HG03571 (cell line): ENCODE measurements around the gene MYH9.

Experiments used
- ATAC-seq: cut with Tn5 transposase; IDR thresholded peaks from one replicate; pipeline ENCODE4 v1.9.1; 2021; ENCODE audit not compliant: unreplicated experiment

The MYH9 gene

DNA sequence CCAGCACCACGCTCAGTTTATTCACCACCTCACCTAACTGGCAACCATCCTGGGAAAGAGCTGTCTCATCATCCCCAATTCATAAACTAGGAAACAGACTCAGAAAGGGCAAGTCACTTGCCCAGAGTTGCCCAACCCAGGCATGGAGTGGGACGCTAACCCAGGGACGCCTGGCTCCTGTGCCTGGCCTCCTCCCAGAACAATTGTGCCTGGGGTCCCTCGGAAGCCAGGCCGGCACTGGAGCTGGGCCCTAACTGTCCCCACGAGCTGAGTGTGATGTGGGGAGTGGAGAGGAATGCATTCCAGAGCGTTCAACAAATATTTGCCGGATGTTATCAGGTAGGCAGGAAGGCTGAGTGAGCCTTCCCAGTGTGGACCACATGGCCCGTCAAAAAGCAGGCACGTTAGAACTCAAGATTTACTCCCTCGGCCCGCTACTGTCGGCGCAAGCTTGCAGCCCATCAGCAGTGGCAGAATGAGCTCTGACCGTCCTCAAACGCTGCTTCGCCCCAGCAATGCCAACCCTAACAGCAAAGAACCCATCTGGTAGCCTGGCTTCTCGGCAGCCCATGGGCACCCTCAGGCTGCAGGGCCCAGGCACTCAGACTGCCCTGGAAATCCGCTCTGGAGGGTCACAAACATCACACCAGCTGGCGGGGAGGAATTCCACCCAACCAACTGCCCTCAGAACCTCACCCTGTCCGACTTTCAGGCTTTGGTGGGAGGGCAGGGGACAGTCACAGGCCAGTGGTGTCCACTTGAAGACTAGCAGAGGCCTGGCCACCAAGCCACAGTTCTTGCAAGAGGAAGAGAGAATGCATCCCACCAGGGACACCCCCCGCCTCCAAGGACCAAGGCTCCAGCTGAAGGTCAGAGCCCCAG lies 35.6 kb downstream of the MYH9 start:
- no peak for ATAC-seq

DNA sequence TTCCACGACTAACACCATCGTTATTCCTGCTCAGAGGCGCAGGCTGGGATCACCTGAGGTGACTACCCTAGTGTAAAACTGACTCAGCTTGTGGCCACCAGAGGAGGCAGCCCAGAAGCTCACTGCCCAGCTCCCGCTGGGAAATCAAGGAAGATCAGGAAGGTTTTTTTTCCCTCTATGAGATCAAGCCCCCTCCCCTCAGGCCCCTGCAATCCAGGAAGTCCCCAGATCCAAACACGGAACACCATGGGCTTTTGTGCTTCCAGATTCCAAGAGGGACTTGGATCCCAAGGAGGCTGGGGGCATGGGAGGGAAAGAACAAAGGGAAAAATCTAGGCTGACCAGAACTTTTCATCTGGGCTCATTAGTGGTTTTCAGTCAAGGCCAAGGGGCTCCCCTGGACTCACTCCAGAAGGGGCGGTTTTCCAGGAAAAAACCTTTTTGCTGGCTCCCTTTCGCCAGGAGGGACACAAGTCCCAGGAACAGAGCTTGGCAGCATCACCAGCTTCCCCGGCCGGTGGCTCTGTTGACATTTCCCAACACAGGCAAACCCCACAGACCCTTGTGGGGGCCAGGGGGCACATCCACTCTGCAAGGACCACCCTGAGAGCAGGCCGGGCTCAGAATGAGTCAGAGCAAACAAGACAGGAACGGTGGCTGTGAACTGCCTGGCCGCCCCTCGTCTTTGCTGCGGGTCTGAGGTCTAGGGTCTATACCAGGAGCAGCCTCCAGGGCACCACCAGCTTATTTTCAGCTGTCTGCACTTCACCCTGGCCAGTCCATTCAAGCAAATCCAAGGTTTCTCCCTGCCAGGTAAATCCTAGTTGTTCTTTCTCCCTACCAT lies 36.8 kb downstream of the MYH9 start:
- no peak for ATAC-seq

DNA sequence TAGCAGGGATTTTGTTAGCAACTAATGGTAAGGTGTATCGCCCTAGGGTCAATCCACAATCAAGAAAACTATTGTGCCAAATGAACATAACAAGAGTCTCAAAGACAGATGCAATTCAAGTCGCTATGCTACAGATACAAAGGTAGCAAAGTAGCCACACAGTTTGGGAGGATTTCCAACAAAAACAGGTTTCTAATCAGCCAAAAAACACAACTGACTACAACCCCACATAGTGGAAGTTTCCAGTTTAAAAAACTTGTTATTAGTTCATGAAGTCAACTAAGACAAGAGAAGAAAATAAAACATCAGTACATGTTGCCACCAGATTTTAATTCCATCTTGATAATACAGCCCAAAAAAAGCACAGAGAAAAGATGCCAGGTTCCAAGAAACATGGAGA lies 38.0 kb downstream of the MYH9 start:
- no peak for ATAC-seq

DNA sequence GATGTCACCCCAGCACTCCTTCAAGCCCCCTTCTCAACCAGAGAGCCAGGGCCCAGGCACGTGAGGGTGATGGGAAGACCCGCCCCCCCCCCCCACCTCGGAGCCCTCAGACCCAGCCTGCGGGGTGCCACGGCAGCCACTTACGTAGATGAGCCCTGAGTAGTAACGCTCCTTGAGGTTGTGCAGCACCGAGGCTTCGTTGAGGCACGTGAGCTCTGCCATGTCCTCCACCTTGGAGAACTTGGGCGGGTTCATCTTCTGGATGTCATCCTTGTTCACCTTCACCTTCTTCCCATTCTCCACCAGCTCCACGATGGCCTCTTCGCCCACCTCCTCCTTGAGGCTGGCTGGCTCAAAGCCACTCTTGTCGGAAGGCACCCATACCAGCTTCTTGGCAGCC lies 39.0 kb downstream of the MYH9 start:
- no peak for ATAC-seq

DNA sequence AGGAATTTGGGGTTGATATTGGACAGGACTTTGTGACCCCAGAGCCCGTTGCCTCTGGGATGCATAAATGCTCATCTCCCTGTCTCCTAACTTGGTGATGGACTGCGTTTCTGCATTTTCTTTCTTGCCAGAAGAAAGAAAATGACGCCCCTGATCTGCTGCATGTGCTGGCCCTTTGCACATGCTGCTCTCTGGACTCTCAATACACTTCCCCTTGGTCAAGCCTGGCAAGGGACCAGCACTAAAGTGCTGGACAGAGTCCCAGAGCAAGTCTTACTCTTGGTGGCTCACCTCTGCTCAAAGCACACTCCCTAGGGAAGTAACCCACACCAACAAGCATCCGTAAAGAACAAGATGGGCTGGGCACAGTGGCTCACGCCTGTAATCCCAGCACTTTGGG lies 40.7 kb downstream of the MYH9 start:
- ATAC-seq = no peak

DNA sequence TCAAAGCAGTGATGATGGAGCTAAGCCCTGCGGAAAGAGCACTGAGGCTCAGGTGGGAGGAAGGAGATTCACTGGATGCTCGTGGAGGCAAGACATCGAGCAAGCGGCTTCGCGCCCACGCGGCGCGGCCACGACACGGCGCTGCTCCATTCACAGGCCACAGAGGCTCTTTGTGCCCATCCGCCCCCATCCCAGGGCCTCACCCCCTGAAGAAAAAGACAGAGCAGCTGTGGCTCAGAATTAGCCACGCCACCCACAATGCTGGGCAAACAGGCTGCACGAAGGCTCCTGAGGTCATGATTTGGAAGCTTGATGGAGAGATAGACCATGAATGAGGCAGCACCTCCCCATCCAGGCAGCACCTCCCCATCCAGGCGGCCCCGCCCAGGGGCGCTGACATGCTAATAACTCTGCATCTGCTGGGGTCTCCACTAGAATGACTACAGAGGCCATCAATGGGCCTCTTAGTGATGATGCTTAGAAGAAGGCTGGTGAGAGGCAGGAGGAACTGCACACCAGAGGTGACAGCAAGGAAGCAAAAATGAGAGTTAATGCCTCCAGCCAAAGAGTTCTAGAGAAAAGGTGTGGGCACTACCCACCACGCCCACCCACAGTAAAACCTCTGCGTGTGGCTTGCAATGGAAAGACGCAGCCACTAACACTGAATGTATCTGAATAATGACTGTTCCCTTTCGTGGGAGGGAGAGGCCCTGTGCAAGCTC lies 43.5 kb downstream of the MYH9 start:
- ATAC-seq = no peak

DNA sequence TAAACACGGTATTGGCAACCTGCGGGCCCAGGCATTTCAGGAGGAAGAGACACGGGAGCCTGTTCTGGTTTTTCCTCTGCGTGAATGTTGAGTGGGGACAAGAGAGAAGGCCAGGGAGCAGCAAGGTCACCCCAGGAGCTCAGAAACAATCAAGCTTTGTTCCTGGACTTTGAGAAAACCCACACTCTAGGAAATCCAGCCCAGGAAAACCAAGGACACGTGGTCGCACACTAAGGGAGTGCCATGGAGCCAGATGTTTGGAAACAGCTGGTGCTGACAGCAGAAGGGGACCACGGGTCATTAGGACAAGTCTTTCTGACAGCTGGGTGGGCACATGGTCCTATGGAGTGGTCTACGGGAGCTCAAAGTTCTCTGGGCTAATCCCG lies 44.1 kb downstream of the MYH9 start:
- ATAC-seq = no peak

DNA sequence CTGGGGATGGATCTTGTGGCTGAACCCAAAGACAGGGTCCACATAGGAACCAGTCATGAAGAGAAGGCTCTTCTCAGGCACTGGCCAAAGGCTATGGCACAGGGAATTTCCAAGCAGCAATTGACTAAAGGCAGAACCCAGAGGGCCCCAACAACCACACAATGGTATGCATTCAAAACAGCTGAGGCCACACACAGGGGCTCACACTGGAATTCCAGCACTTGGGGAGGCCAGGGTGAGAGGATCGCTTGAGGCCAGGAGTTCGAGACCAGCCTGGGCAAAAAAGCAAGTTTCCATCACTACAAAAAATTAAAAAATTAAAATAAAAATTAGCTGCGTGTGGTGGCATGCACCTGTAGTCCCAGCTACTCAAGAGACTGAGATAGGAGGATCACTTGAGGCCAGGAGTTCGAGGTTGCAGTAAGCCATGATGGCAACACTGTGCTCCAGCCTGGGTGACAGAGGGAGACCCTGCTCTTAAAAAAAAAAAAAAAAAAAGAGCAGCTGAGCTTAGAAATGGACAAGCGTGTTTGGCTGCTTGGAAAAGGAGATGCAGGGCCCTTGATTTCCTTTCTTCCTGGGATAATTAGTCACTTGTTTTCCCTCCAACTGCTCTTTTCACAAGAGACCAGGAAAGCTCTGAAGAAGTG lies 44.6 kb downstream of the MYH9 start:
- no peak for ATAC-seq

DNA sequence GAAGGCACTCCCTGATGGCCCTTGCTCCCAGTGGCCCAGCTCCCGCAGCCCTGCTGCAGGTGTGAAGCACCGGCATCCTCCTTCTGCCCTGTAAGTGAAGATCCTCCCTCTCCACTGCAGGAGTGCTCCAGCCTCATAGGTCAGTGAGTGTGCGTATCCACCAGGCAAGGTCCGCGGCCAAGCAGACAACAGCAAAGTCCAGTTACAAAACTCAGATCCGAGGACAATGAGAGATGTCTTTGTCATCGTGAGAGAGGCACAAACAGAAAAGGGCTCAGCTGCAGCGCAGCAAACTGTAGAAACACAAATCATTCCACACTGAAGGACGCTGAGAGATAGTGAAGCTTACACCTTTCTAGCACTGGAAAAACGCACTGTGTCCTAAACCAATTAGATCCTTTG lies 46.1 kb downstream of the MYH9 start:
- no peak for ATAC-seq

DNA sequence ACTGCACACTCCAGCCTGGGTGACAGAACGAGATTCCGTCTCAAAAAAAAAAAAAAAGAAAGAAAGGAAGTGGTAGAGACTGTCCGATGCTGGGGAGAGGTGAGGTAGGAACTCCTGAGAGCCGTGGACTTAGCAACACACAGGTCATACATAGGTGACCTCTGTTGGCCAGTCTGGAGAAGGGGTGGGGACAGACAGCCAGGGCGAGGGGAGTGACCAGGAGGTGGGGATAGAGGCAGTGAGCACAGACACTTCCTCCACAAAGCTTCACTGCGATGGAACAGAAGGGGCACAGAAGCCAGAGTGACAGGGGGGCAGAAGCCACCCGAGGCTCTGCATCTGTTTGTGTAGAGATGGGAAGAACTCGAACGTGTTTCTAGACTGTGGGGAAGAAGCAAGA lies 47.1 kb downstream of the MYH9 start:
- ATAC-seq = no peak

DNA sequence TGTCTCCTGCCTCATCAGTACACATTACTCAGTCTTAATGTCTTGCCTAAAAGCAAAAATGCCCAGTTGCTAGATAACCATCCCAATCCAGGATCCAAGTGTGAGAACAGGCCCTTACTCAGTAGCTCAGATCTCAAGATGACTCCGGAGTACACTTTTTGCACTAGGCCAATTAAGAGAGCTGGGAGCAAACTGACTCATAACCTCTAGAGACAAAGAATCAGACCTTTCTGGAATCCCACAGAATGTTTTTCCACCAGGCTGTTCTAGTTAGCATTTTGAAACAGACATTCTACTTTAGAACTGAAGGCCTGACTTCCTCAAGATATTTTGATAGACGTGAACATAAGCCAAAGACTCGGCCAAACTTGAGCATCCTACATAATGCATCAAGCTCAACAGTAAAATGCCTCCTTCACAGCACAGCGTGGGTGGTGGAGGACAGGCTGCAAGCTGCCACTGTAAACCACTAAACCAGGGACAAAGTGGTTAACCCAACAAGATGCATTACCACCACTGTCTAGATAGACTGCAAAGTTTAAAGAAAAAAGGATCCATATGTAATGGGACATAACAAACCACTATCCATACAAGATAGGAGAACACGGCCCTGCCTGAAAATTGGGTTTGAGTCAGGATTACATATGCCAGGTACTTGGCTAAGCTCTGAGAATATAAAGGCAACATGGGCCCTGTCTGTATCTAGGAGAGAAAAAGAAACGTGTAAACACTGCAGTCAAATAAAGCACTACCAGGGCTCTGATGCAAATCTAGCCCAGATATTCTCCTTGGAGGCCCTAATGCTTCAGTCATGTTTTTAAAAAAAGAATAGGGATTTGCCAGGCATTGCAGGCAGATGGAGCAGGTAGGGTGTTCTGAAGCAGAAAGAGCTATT lies 48.3 kb downstream of the MYH9 start:
- no peak for ATAC-seq

DNA sequence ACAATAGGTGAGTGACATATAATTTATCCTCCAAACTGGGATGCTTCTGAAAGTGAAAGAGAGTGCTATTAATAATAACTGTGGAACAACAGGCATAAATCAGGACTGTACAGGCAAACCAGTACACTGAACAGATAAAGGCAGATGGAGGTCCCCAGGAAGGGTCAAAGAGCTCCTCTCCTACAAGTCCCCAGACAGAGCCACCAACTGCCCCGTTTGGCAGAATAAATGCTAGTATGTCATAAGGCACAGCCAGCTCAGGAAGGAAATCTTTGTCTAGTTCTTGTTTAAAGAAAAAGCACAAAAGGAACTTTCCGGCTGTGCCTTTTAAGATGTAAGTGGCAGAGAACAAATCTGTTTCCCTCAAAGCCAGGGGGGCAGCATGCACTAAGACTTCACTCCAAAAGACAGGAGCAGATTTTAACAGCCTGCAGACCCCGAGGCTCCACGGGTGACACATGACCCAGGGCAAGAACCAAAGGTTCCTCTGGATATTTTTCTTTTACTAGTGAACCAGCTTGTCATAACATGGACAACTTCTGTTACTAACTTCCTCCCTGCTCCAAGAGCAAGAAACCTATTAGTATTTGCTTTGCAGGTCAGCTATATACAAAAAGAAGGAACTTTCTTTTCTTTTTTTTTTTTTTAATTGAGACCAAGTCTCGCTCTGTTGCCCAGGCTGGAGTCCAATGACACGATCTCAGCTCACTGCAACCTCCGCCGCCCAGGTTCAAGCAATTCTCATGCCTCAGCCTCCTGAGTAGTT lies 50.2 kb downstream of the MYH9 start:
- ATAC-seq = no peak

DNA sequence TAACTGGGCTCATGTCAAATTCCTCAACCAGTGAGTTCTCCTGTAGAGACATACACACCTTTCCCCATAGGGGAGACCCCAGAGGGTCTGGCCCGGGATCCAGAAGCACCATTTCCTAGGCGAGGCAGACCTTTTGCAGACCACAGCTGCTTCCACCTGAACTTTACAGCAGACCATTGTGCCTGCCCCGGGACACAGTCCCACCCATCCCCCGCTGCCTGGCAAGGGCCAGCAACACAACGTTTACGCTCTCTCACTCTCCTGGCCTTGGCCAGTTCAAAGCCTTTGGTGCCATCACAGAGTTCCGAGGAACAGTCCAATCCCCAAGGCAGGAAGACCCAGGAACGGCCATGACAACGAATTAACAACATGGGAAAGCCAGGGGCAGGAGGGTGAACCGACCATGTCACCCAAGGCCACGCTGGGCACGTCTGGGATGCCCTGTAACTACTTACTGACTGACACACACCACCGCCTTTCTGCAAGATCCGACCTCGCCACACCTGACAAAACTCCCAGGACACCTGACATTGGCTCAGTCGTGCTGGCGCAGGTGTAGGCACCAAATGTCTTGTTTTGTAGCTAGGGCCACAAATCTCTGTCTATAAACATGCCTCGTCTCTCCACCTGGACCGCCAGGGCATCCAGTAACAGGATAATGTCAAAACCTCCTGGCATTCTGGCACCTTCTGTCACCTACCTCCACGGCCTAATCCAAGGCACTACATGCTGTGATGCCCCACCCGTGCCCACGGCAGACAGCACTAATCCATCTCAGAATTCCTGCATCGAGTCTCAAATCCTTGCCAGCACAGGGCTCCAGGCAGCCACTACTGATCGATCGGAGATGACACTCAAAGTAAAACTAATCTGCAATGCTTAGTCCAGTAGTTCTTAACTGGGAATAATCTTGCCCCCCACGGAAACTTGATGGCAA lies 51.3 kb downstream of the MYH9 start:
- no peak for ATAC-seq

DNA sequence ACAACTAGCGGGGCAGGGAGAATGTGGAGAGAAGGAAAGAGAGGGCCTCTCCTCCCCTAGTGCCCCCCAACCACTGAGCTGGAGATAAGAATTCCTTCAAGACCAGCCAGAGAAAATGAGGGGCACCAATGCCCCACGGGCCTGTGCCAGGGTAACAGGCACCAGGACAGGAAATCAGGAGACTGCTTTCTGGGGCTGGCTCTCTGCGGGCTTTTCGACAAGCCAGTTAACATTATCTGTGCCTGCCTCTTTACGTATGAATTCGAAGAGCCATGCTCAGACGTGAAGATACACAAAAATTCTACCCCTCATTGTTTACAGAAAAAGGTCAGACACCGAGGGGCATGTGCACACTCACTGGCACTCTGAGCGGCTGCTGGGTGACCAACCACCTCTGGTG lies 52.1 kb downstream of the MYH9 start:
- no peak for ATAC-seq

DNA sequence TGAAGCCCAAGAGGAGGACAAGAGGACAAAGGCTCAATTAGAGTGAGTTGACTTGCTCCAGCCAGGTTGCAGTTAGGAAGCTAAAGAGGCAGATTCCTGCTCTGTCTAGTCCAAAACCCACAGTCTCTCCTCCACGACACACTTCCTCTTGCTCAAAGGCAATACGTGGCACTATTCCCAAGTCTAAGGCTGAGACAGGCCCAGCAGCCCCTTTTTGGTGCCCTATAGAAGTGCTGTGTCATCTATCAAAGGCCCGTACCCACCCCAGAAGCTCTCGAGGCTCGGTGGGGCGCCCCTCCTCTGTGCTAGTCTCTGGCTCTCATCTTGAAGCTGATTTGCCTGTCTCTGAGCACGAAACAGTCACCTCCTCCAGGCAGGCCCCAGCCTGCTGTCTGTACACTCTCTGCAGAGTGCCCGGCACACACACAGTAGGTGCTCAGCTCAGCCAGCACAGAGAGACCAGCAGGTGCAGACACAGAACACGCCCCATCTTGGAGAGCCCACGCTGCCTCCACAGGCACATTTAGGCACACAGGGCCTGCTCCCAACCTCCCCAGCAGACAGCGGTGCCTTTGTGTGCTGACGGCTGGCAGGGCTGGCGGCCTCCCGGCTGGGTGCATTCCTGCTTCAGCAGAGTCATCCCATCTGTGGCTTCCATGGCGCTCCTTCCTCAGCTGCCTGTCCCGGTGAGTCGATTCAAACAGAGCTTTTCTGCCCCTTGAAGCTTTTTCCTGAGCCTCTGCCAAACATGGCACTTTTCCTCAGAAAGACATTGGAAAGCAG lies 52.8 kb downstream of the MYH9 start:
- ATAC-seq = no peak

DNA sequence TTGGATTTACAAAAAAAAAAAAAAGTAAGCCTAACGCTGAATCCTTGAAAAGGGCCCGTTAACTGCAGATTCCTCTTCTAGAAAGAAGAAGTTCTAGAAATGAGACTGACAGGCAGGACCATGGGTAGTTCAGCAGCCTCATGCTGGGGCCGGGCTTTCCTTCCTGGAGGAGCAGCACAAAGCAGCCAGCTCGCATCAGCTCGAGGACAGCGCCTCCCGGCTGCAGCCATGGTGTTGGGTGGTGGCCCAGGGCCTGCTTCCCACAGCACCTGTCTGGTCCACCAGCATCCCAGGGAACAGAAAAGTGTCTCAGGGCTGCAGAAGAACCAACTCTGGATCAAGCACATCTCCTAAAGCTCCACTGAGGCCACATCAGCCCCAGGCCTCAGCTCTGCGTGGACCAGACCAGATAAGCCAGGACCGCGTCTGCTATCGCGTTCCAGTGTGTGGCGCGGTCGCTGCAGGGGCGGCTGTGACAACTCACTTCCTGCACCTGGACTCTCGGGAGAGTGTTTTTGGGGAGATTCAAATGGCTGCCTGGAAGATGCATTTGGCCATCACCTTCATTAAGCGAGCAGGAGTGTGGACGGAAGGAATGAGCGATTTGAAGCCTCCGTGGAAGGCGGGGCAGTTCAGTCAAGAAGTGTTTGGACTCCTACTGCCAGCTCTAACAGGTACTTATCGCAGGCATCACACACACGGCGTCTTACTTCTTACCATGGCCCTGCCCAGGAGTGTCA lies 53.5 kb downstream of the MYH9 start:
- ATAC-seq = no peak

DNA sequence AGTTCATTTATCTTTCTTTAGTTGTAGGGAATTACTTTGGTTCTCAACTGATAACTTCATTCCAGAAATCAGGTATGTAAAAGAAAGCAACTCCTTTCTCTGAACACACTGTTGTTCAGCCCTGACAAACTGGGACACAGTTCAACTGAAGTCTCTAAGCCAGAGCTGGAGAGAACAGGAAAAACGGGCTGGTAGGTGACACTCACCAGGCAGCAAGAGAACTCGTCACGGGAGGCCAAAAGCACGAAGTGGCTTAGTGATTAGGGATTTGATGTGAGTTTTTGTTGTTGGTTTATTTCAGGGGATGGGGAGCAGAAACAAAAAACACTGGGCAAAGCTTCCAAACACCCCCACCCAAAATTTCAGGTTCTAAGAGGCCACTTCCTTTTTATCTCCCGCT lies 54.1 kb downstream of the MYH9 start:
- ATAC-seq = no peak
